Calu3 (cell line): ENCODE data around the gene EMSY. TPM values are rescaled to one million over a fixed set of nuclear protein-coding genes. Genes with fewer than 3 reads are reported as not detected.
A peak's percentile ranks its signal among the peaks of the same experiment; 100 is the strongest.

Source experiments
- BruUV-seq: library from RNA; stranded (reverse); fragments of 400-500 nt; replicated peaks from 2 replicates; lab custom pipeline; 2021; lab: Mats Ljungman, UMichigan
- CTCF ChIA-PET: fragments of 300-600 bp; sonication (Branson Sonifier 250); formaldehyde crosslinking; loops from one replicate; lab custom pipeline; 2022; ENCODE audit warnings: antibody characterized with exemption; lab: Charles Lee
- DNase-seq: peaks from one replicate; pipeline ENCODE4 v3.0.0; 2022
- H3K27ac Mint-ChIP-seq: one replicate; pipeline ENCODE4 v1.8.0; 2022; ENCODE audit warnings: mixed read lengths; ENCODE audit not compliant: unreplicated experiment
- H3K27me3 Mint-ChIP-seq: one replicate; pipeline ENCODE4 v1.8.0; 2022; ENCODE audit warnings: mixed read lengths; ENCODE audit not compliant: unreplicated experiment
- H3K36me3 Mint-ChIP-seq: one replicate; pipeline ENCODE4 v1.8.0; 2022; ENCODE audit warnings: mild to moderate bottlenecking, moderate library complexity, mixed read lengths; ENCODE audit not compliant: insufficient read depth, unreplicated experiment
- H3K4me1 Mint-ChIP-seq: one replicate; pipeline ENCODE4 v1.8.0; 2022; ENCODE audit warnings: mild to moderate bottlenecking, low read depth, mixed read lengths; ENCODE audit not compliant: unreplicated experiment
- H3K4me3 Mint-ChIP-seq: one replicate; pipeline ENCODE4 v1.8.0; 2022; ENCODE audit warnings: mild to moderate bottlenecking, low read depth, moderate library complexity, mixed read lengths; ENCODE audit not compliant: unreplicated experiment
- H3K9me3 Mint-ChIP-seq: one replicate; pipeline ENCODE4 v1.8.0; 2022; ENCODE audit warnings: low read depth, mixed read lengths; ENCODE audit not compliant: unreplicated experiment
- CTCF ChIP-seq: fragments of 200-600 bp; IDR thresholded peaks from one replicate; pipeline ENCODE4 v1.8.0; 2022; ENCODE audit warnings: antibody characterized with exemption; ENCODE audit not compliant: unreplicated experiment
- intact Hi-C: fragments of 100-400 bp; cut with micrococcal nuclease; formaldehyde crosslinking; loops from one replicate; pipeline ENCODE4 v1.10.0; 2022; ENCODE audit not compliant: unreplicated experiment
- total RNA-seq: library from RNA; stranded (reverse); gene quantifications from 2 replicates; pipeline ENCODE4 v1.2.3, GENCODE V29; 2022

Gene EMSY
- total RNA-seq, 1 experiment from 2014 or later: 30.0 TPM

GRCh38 chr11:76436020-76436419 is 8.8 kb upstream of the EMSY start:
- no peak overlapping the region for H3K4me3 Mint-ChIP-seq
- H3K27me3 Mint-ChIP-seq: peaks cover 13% of the 10 kb centered on the region
- intact Hi-C loops: no loop called here
- CTCF ChIA-PET: no interaction called here
- BruUV-seq: no TSS peak
- H3K27ac Mint-ChIP-seq: no peak overlapping the region
- DNase-seq: no peak
- no peaks in the 10 kb centered on the region for H3K36me3 Mint-ChIP-seq
- TF ChIP-seq CTCF: no peak
- H3K4me1 Mint-ChIP-seq: no peaks in the 10 kb centered on the region
- no peaks in the 10 kb centered on the region for H3K9me3 Mint-ChIP-seq

- Mint-ChIP-seq H3K27ac (peak overlapping the region; percentile 96), H3K9me3 (no peaks in the 10 kb centered on the region), H3K4me1 (peaks cover 8% of the 10 kb centered on the region), H3K27me3 (no peaks in the 10 kb centered on the region), H3K4me3 (peak overlapping the region; percentile 99), H3K36me3 (peaks cover 30% of the 10 kb centered on the region)
- no peak for TF ChIP-seq CTCF
- intact Hi-C loops: no loop called here
- DNase-seq: no peak
- BruUV-seq: no TSS peak
- CTCF ChIA-PET: no interaction called here
Measured at GRCh38 chr11:76443268-76443980, 1.4 kb upstream of the EMSY start.

GRCh38 chr11:76444065-76444383 is 794 bp upstream of the EMSY start:
- peak overlapping the region; percentile 99 for H3K4me3 Mint-ChIP-seq
- CTCF ChIA-PET: no interaction called here
- H3K27me3 Mint-ChIP-seq: no peaks in the 10 kb centered on the region
- TF ChIP-seq CTCF: no peak
- peaks cover 8% of the 10 kb centered on the region for H3K4me1 Mint-ChIP-seq
- TSS peak; percentile 89 for BruUV-seq
- H3K27ac Mint-ChIP-seq: peak overlapping the region; percentile 96
- intact Hi-C loops: no loop called here
- no peaks in the 10 kb centered on the region for H3K9me3 Mint-ChIP-seq
- DNase-seq: no peak
- peaks cover 33% of the 10 kb centered on the region for H3K36me3 Mint-ChIP-seq

- BruUV-seq: no TSS peak
- CTCF ChIA-PET: interaction anchor here (0.5 to 1.3 kb wide), 3 partner anchors 9 to 252 kb away, joined by 3 to 6 read pairs (median 4); no protein-coding TSS in a partner anchor
- H3K4me1 Mint-ChIP-seq: peaks cover 8% of the 10 kb centered on the region
- intact Hi-C loops: no loop called here
- H3K4me3 Mint-ChIP-seq: peak overlapping the region; percentile 99
- no peak for TF ChIP-seq CTCF
- peak; percentile 70 for DNase-seq
- no peaks in the 10 kb centered on the region for H3K9me3 Mint-ChIP-seq
- peaks cover 35% of the 10 kb centered on the region for H3K36me3 Mint-ChIP-seq
- H3K27ac Mint-ChIP-seq: peak overlapping the region; percentile 84
- no peaks in the 10 kb centered on the region for H3K27me3 Mint-ChIP-seq
Measured at GRCh38 chr11:76445121-76446084, 585 bp downstream of the EMSY start.
